Measurements from ENCODE around the gene MACF1.

MACF1 gene

DNA sequence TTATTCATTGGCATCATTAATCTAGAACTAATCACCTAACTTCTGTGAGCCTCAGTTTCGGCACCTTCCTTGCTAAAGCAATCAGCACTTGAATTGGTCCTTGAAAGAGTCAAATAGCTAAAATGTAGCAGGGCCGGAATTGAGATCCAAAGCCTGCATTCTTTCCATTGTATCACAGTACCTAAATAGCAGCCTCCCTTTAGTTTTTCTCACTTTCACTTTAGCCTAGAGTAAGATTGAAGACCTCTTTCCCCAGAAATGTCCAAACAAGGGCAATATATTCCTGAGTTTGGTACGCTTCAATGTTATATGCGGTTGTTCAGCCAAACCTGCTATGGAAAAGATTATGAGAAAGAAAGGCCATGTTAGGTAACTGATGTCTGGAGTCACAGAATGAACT lies 165.1 kb downstream of the MACF1 start:
- Histone ChIP-seq H3K27me3 (ENCODE audit: insufficient read depth, low read depth) (no peaks in the 10 kb centered on the region), H3K9ac (no peak overlapping the region), H3K4me1 (ENCODE audit: low read depth, poor library complexity, severe bottlenecking) (peaks cover 26% of the 10 kb centered on the region), H3K4me3 (IDR thresholded peaks at IDR 0.05; ENCODE audit: insufficient read depth, low read depth, low read length) (no peak overlapping the region), H3K36me3 (ENCODE audit: insufficient read depth) (no peaks in the 10 kb centered on the region), H3K79me2 (ENCODE audit: insufficient read depth, low read depth) (no peaks in the 10 kb centered on the region), H3K27ac (no peak overlapping the region), H3K4me2 (no peak overlapping the region), H2AFZ (ENCODE audit: low read depth) (no peak overlapping the region), H4K20me1 (ENCODE audit: insufficient read depth) (no peaks in the 10 kb centered on the region)
- TF ChIP-seq, protein P1, sequence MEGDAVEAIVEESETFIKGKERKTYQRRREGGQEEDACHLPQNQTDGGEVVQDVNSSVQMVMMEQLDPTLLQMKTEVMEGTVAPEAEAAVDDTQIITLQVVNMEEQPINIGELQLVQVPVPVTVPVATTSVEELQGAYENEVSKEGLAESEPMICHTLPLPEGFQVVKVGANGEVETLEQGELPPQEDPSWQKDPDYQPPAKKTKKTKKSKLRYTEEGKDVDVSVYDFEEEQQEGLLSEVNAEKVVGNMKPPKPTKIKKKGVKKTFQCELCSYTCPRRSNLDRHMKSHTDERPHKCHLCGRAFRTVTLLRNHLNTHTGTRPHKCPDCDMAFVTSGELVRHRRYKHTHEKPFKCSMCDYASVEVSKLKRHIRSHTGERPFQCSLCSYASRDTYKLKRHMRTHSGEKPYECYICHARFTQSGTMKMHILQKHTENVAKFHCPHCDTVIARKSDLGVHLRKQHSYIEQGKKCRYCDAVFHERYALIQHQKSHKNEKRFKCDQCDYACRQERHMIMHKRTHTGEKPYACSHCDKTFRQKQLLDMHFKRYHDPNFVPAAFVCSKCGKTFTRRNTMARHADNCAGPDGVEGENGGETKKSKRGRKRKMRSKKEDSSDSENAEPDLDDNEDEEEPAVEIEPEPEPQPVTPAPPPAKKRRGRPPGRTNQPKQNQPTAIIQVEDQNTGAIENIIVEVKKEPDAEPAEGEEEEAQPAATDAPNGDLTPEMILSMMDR (conservative IDR thresholded peaks at IDR 0.05; ENCODE audit: low read depth, low read length) = no peak

DNA sequence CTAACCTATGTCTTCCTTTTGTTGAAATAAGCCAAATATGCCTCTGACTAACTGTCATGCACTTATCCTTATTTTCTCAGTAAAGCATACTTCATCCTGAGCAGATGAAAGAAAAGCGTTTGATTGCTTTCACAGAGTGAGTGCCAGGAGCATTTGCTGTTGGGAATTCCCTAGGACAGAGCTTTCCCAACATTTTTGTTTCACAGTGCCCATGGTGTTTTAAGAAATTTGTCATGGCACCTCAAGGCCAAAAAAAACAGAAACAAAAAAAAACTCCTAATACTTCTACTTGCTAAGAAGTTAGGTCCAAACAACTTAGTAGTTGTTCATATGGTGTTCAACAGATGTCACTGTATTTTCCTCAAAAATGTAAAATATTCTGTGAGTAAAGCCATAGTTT lies 166.1 kb downstream of the MACF1 start:
- TF ChIP-seq, protein P1 (conservative IDR thresholded peaks at IDR 0.05; ENCODE audit: low read depth, low read length) = no peak
- H3K27me3 ChIP-seq (ENCODE audit: insufficient read depth, low read depth) = no peaks in the 10 kb centered on the region
- H3K4me1 ChIP-seq (ENCODE audit: low read depth, poor library complexity, severe bottlenecking) = peaks cover 26% of the 10 kb centered on the region
- H3K9ac ChIP-seq = no peak overlapping the region
- H3K79me2 ChIP-seq (ENCODE audit: insufficient read depth, low read depth) = no peaks in the 10 kb centered on the region
- H3K36me3 ChIP-seq (ENCODE audit: insufficient read depth) = no peaks in the 10 kb centered on the region
- H3K4me3 ChIP-seq (IDR thresholded peaks at IDR 0.05; ENCODE audit: insufficient read depth, low read depth, low read length) = no peak overlapping the region
- no peak overlapping the region for H2AFZ ChIP-seq (ENCODE audit: low read depth)
- H3K27ac ChIP-seq = no peak overlapping the region
- H4K20me1 ChIP-seq (ENCODE audit: insufficient read depth) = no peaks in the 10 kb centered on the region
- no peak overlapping the region for H3K4me2 ChIP-seq

DNA sequence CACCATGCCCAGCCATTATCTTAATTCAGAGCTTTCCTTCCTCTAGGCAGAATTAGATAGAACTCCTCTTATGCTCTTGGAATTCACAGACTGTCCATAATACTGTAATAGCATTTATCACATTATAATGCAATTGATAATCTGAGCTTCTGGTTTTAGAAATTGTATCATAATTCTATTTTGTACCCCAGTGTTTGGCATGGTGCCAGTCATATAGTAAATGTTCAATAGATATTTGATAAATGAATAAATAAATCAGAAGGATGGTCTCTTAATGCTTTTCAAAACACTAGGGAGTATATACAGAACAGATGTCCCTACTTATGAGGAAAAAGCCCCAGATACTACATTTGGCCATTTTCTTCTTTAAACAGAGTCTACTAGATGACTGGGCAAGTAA lies 167.6 kb downstream of the MACF1 start:
- no peaks in the 10 kb centered on the region for H3K27me3 ChIP-seq (ENCODE audit: insufficient read depth, low read depth)
- H3K4me2 ChIP-seq = no peak overlapping the region
- TF ChIP-seq, protein P1 (conservative IDR thresholded peaks at IDR 0.05; ENCODE audit: low read depth, low read length) = no peak
- peaks cover 25% of the 10 kb centered on the region for H3K4me1 ChIP-seq (ENCODE audit: low read depth, poor library complexity, severe bottlenecking)
- no peaks in the 10 kb centered on the region for H3K79me2 ChIP-seq (ENCODE audit: insufficient read depth, low read depth)
- H3K27ac ChIP-seq = no peak overlapping the region
- H3K9ac ChIP-seq = no peak overlapping the region
- no peak overlapping the region for H2AFZ ChIP-seq (ENCODE audit: low read depth)
- no peaks in the 10 kb centered on the region for H3K36me3 ChIP-seq (ENCODE audit: insufficient read depth)
- H3K4me3 ChIP-seq (IDR thresholded peaks at IDR 0.05; ENCODE audit: insufficient read depth, low read depth, low read length) = no peak overlapping the region
- H4K20me1 ChIP-seq (ENCODE audit: insufficient read depth) = no peaks in the 10 kb centered on the region

DNA sequence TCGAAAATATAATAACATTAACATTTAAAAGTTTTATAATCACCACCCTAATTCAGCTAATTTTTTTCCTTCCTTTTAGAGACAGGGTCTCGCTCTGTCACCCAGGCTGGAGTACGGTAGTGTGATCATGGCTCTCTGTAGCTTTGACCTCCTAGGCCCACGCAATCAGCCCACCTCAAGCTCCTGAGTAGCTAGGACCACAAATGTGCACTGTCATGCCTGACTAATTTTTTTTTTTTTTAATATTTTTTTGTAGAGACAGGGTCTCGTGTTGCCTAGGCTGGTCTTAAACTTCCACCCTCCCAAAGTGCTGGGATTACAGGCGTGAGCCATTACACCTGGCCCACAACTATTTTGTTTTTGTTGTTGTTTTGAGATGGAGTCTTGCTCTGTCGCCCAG lies 172.2 kb downstream of the MACF1 start:
- H3K4me2 ChIP-seq = no peak overlapping the region
- no peak overlapping the region for H2AFZ ChIP-seq (ENCODE audit: low read depth)
- no peak overlapping the region for H3K9ac ChIP-seq
- H3K27ac ChIP-seq = no peak overlapping the region
- H3K4me3 ChIP-seq (IDR thresholded peaks at IDR 0.05; ENCODE audit: insufficient read depth, low read depth, low read length) = no peak overlapping the region
- TF ChIP-seq, protein P1 (conservative IDR thresholded peaks at IDR 0.05; ENCODE audit: low read depth, low read length) = no peak
- H3K36me3 ChIP-seq (ENCODE audit: insufficient read depth) = no peaks in the 10 kb centered on the region
- H3K27me3 ChIP-seq (ENCODE audit: insufficient read depth, low read depth) = no peaks in the 10 kb centered on the region
- H3K4me1 ChIP-seq (ENCODE audit: low read depth, poor library complexity, severe bottlenecking) = no peaks in the 10 kb centered on the region
- H3K79me2 ChIP-seq (ENCODE audit: insufficient read depth, low read depth) = no peaks in the 10 kb centered on the region
- no peaks in the 10 kb centered on the region for H4K20me1 ChIP-seq (ENCODE audit: insufficient read depth)

Measured in KMS-11 (cell line).